AG09309 (cell line): ENCODE measurements around the gene UCK2.

ENCODE experiments used
- DNase-seq: peaks from one replicate; pipeline ENCODE4 v3.0.0-alpha.2; 2010; ENCODE audit warnings: low read depth
- H3K4me3 ChIP-seq: 2 replicates; pipeline ENCODE4 v1.5.1; 2011; ENCODE audit warnings: mild to moderate bottlenecking, low read depth, low read length, moderate library complexity; ENCODE audit not compliant: control insufficient read depth
- CTCF ChIP-seq: IDR thresholded peaks from 2 replicates; pipeline ENCODE4 v1.5.1; 2011; ENCODE audit warnings: mild to moderate bottlenecking, low read depth, low read length, inconsistent platforms; ENCODE audit not compliant: insufficient read depth, control insufficient read depth; ENCODE audit errors: missing control alignments

UCK2 gene

GRCh38 chr1:165875604-165876003 is 48.2 kb downstream of the UCK2 start:
- no peak overlapping the region for H3K4me3 ChIP-seq
- no peak for DNase-seq
- no peak for TF ChIP-seq CTCF

GRCh38 chr1:165876121-165876520 is 48.7 kb downstream of the UCK2 start:
- no peak overlapping the region for H3K4me3 ChIP-seq
- TF ChIP-seq CTCF, result no peak
- DNase-seq, result no peak

DNA sequence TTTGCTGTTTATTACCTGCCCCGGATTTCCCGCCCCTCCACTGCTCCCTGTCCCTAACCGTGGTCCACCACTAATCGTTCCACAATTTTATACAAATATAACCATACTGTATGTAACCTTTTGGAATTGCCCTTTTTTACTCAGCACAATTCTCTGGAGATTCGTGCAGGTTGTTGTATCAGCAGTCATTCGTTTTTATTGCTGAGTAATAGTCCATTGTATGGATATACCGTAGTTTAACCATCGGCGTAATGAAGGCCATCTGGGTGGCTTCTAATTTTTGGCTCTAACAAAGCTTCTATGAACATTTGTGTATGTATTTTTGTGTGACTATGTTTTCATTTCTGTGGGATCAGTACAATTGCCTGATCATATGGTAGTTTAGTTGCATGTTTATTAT is 50.0 kb downstream of the UCK2 start:
- H3K4me3 ChIP-seq, result no peak overlapping the region
- DNase-seq, result no peak
- TF ChIP-seq CTCF, result no peak

- no peak for DNase-seq
- no peak for TF ChIP-seq CTCF
- H3K4me3 ChIP-seq, result no peak overlapping the region
These were observed 50.6 kb downstream of the UCK2 start for GRCh38 chr1:165877940-165878556.

DNA sequence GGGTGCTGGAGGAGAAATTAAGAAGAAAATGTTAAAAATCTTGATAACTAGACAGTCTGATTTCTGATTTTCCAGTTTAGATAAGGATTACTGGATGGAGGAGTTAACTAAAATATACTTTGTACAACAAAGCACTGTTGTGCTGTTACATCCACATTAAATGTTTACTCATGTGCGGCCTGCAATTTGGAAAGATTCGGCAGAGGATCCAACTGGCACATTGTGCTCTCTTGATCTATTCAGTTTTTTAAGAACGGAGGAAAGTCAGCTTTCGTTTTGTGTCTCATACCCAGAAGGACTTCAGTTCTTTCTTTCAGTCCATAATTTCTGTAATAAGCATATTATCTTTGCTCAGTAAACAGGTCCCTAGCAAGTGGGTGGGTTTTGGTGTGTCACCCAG is 52.5 kb downstream of the UCK2 start:
- H3K4me3 ChIP-seq, result no peak overlapping the region
- TF ChIP-seq CTCF, result no peak

DNA sequence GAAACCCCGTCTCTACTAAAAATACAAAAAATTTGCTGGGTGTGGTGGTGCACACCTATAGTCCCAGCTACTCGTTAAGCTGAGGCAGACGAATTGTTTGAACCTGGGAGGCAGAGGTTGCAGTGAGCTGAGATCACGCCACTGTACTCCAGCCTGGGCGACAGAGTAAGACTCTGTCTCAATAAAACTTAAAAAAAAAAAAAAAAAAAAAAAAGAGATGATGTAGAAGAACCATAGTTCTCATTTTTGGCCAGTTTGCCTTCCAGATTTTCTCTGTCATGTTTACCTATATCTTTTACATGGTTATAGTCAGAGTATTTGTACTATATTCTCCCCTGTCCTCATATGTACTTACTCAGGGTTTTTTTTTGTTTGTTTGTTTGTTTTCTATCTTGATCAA is 53.6 kb downstream of the UCK2 start:
- H3K4me3 ChIP-seq, result no peak overlapping the region
- TF ChIP-seq CTCF, result no peak
- no peak for DNase-seq

More for the DNA sequence above, 52.5 kb downstream of the UCK2 start:
- DNase-seq, result no peak
